ENCODE measurements around the gene ATP9A.

ATP9A gene

GRCh38 chr20:51625105-51625504 lies 143.1 kb downstream of the ATP9A start:
- no peak for DNase-seq

- peak; percentile 70 for DNase-seq
Observed at GRCh38 chr20:51624157-51624731, 143.9 kb downstream of the ATP9A start.

- no peak for DNase-seq
Observed at GRCh38 chr20:51623255-51623654, 144.9 kb downstream of the ATP9A start.

GRCh38 chr20:51622004-51622874 lies 146.0 kb downstream of the ATP9A start:
- peak; percentile 14 for DNase-seq

GRCh38 chr20:51620432-51620831 lies 147.8 kb downstream of the ATP9A start:
- no peak for DNase-seq

GRCh38 chr20:51616060-51616459 lies 152.1 kb downstream of the ATP9A start:
- no peak for DNase-seq

GRCh38 chr20:51614687-51615086 lies 153.5 kb downstream of the ATP9A start:
- DNase-seq = no peak

GRCh38 chr20:51613580-51613979 lies 154.6 kb downstream of the ATP9A start:
- DNase-seq = no peak

GRCh38 chr20:51612896-51613295 lies 155.3 kb downstream of the ATP9A start:
- DNase-seq = no peak

- DNase-seq = no peak
Observed at GRCh38 chr20:51611625-51611890, 156.6 kb downstream of the ATP9A start.

- no peak for DNase-seq
Observed at GRCh38 chr20:51610761-51611624, 157.2 kb downstream of the ATP9A start.

- no peak for DNase-seq
Observed at GRCh38 chr20:51610111-51610510, 158.1 kb downstream of the ATP9A start.

GRCh38 chr20:51609251-51609650 lies 158.9 kb downstream of the ATP9A start:
- DNase-seq = no peak

GRCh38 chr20:51608061-51608460 lies 160.1 kb downstream of the ATP9A start:
- DNase-seq = no peak

GRCh38 chr20:51607170-51607569 lies 161.0 kb downstream of the ATP9A start:
- DNase-seq = no peak

- no peak for DNase-seq
Observed at GRCh38 chr20:51604851-51605250, 163.3 kb downstream of the ATP9A start.

- no peak for DNase-seq
Observed at GRCh38 chr20:51602131-51602530, 166.1 kb downstream of the ATP9A start.

GRCh38 chr20:51600950-51601349 lies 167.2 kb downstream of the ATP9A start:
- DNase-seq = no peak

- DNase-seq = no peak
Observed at GRCh38 chr20:51600016-51600420, 168.2 kb downstream of the ATP9A start.

GRCh38 chr20:51598556-51598955 lies 169.6 kb downstream of the ATP9A start:
- DNase-seq = no peak

- no peak for DNase-seq
Observed at GRCh38 chr20:51597389-51598231, 170.6 kb downstream of the ATP9A start.

- DNase-seq = no peak
Observed at GRCh38 chr20:51596668-51597388, 171.4 kb downstream of the ATP9A start.

All from EL (cell line).